GM21528 (cell line): ENCODE data around the gene CLTA.
"Not testable (repeated sequence)": the region's sequence is repeated elsewhere in the genome, so short reads cannot be mapped to it uniquely, and the experiment has no call there.

Experiments used
- ATAC-seq: cut with Tn5 transposase; IDR thresholded peaks from one replicate; pipeline ENCODE4 v1.9.1; 2021; ENCODE audit warnings: mild to moderate bottlenecking, moderate library complexity; ENCODE audit not compliant: unreplicated experiment, low FRiP score

The CLTA gene

DNA sequence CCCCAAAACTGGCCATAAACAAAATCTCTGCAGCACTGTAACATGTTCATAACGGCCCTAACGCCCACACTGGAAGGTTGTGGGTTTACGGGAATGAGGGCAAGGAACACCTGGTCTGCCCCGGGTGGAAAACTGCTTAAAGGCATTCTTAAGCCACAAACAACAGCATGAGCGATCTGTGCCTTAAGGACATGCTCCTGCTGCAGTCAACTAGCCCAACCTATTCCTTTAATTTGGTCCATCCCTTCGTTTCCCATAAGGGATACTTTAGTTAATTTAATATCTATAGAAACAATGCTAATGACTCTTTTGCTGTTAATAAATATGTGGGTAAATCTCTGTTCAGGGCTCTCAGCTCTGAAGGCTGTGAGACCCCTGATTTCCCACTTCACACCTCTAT is 10.5 kb upstream of the CLTA start:
- not testable (repeated sequence) for ATAC-seq

GRCh38 chr9:36187414-36187813 is 3.3 kb upstream of the CLTA start:
- no peak for ATAC-seq

- no peak for ATAC-seq
Measured at GRCh38 chr9:36188212-36188611, 2.5 kb upstream of the CLTA start.

GRCh38 chr9:36189976-36190375 is 745 bp upstream of the CLTA start:
- no peak for ATAC-seq

DNA sequence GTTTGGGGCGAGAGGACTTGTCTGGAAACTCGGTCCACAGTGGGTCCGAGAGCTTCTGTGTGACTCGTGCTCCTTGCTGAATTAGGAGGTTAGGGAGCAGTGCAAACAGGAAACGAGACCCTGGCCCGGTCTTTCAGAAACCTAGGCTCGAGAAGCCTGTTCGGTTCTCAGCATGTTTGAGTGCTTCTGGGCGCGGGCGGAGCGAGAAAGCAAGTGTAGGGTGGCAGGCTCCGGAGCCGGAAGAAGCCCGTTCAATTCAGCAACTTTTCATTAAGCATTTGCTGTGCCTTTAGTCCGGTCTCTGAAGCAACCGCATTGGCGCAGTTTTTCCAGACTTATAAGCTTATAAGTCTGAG is 547 bp downstream of the CLTA start:
- ATAC-seq = peak; percentile 30

DNA sequence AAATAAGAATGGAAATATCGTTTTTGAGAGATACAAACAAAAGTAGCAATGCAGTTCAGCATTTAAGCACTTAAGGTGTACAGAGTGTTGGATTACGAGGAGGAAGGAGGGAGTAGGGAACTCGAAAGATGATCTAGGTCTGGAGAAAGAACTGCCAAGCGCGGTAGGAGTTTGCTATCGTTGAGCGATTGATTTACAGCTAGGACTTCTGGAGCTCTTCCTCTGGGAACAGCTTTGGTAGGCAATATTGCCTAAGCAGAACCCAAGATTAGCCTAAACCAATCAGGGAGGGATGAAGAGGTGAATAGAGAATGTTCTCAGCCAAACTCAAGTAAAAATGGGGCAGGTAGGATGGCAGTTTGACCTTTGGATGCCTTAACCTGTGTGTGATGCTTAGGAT is 965 bp downstream of the CLTA start:
- ATAC-seq = no peak

GRCh38 chr9:36192196-36192595 is 1.5 kb downstream of the CLTA start:
- no peak for ATAC-seq

- ATAC-seq = no peak
Measured at GRCh38 chr9:36193023-36193422, 2.3 kb downstream of the CLTA start.

DNA sequence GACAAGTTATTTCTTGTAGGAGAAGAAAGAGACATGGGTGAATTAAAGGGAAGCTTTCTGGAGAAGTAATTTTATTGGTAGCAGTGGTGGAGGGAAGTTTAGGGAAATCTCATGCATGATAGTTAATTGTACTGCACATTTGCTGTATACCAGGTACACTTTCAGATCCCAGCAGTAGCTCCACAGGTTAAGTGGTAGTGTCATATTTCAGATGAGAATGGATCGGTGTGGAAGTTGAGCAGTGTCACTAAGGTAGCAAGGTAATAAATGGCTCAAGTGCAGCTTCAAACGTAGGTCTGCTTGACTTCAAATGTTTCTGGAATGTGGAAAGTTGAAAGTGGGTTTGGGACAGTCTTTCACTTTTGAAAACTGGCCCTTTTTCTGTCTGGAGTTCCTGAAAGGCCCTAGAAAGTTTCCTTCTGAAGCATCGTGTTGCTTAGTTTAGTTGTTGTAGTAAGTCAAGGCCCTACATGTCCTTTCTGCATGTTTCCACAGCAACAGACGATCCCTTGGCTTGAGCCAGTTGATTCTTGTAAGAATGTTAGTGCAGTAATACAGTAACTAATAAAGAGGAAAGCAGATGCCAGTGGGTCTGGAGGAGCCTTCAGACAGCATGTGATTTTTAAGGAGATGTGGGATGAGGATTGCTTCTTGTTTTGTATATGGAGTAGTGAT is 3.7 kb downstream of the CLTA start:
- ATAC-seq = no peak

- no peak for ATAC-seq
Measured at GRCh38 chr9:36204906-36205547, 14.3 kb downstream of the CLTA start.

GRCh38 chr9:36207016-36207415 is 16.3 kb downstream of the CLTA start:
- no peak for ATAC-seq

GRCh38 chr9:36207546-36208012 is 16.9 kb downstream of the CLTA start:
- ATAC-seq = no peak

- no peak for ATAC-seq
Measured at GRCh38 chr9:36208521-36209253, 18.0 kb downstream of the CLTA start.

DNA sequence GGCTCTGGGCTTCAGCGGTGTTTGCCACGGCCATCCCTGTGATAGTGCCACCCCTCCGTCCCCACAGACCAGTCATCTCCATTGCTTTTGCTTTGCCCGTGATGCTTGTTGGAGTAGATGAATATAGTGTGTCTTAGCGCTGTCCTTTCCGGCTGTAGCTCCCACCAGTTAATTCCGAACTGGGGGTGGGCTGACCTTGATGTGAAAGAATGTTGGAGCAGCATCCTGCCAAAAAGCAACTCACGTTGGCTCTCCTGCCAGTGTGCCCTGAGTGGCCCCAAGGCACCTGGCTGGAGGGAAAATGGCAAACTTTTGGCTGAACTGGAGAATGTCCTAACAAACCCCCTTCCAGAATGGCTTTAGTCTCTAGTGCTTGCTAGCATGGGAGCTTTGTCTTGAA is 20.0 kb downstream of the CLTA start:
- no peak for ATAC-seq

DNA sequence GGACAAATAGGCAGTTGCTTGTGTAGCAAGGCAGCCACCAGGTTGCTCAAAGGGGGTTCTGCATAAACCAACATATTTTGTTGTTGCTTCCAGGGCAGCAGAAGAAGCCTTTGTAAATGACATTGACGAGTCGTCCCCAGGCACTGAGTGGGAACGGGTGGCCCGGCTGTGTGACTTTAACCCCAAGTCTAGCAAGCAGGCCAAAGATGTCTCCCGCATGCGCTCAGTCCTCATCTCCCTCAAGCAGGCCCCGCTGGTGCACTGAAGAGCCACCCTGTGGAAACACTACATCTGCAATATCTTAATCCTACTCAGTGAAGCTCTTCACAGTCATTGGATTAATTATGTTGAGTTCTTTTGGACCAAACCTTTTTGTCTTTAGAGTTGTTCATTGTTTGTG is 20.8 kb downstream of the CLTA start:
- ATAC-seq = no peak

DNA sequence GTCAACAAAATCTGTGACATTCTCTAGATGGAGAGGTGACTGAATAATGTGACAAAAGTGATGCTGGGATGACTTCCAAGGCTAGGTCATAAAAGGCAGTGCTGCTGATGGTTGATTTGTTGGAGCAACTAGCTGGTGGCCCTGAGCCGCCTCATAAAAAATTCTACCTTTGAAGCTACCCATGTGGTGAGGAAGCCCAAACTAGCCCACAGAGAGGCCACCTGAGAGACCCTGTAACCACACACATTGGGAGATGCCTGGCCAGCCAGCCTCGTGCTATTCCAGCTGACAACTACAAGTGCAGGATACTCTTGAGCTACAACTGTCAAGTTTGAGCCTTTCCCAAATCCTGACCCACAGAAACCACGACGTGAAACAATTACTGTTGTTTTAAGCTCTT is 22.7 kb downstream of the CLTA start:
- no peak for ATAC-seq

GRCh38 chr9:36213989-36214388 is 23.3 kb downstream of the CLTA start:
- ATAC-seq = no peak

- ATAC-seq = no peak
Measured at GRCh38 chr9:36214571-36214970, 23.9 kb downstream of the CLTA start.

- no peak for ATAC-seq
Measured at GRCh38 chr9:36217256-36217968, 26.7 kb downstream of the CLTA start.

GRCh38 chr9:36218011-36218410 is 27.3 kb downstream of the CLTA start:
- ATAC-seq = no peak

- ATAC-seq = no peak
Measured at GRCh38 chr9:36218411-36218901, 27.7 kb downstream of the CLTA start.
